ENCODE data around the gene PTPN14. TPM values are rescaled to one million over a fixed set of nuclear protein-coding genes. Genes with fewer than 3 reads are reported as not detected.

PTPN14 gene
- total RNA-seq, 1 experiment from 2014 or later, result 88.4 TPM

- H3K9me3 Mint-ChIP-seq, result peaks cover under 1% of the 10 kb centered on the region
- no peak for TF ChIP-seq NR2C2 (CRISPR knock-in tag; IDR thresholded peaks at IDR 0.05)
- TF ChIP-seq NFE2L1 (CRISPR knock-in tag; IDR thresholded peaks at IDR 0.05), result no peak
- no peak for TF ChIP-seq SMAD4 (CRISPR knock-in tag; IDR thresholded peaks at IDR 0.05)
- TF ChIP-seq, protein P1, sequence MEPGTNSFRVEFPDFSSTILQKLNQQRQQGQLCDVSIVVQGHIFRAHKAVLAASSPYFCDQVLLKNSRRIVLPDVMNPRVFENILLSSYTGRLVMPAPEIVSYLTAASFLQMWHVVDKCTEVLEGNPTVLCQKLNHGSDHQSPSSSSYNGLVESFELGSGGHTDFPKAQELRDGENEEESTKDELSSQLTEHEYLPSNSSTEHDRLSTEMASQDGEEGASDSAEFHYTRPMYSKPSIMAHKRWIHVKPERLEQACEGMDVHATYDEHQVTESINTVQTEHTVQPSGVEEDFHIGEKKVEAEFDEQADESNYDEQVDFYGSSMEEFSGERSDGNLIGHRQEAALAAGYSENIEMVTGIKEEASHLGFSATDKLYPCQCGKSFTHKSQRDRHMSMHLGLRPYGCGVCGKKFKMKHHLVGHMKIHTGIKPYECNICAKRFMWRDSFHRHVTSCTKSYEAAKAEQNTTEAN (CRISPR knock-in tag; IDR thresholded peaks at IDR 0.05), result no peak
- no peak for TF ChIP-seq MLX (CRISPR knock-in tag; IDR thresholded peaks at IDR 0.05)
- no peak overlapping the region for H3K4me3 Mint-ChIP-seq
- no peaks in the 10 kb centered on the region for H3K27me3 Mint-ChIP-seq (ENCODE audit: low read depth)
- ChIA-PET CTCF (interaction anchor here (0.8 to 8.8 kb wide), 5 partner anchors 11 to 254 kb away, joined by 3 to 122 read pairs (median 14); partner anchors contain the start of gene PTPN14), POLR2A (interaction anchor here (2.2 kb wide), 1 partner anchor 31 kb away, joined by 13 read pairs; the partner anchor contains the start of gene PTPN14)
- no peak for DNase-seq (ENCODE audit: low spot score)
- H3K4me1 Mint-ChIP-seq, result peaks cover 18% of the 10 kb centered on the region
- H3K36me3 Mint-ChIP-seq, result peaks cover under 1% of the 10 kb centered on the region; the same call in 1 of the 2 replicates
- ATAC-seq, result no peak
- peak overlapping the region; percentile 2; the same call in 1 of the 2 replicates for H3K27ac Mint-ChIP-seq
These were observed 31.7 kb upstream of the PTPN14 start for GRCh38 chr1:214583113-214583512.

- ATAC-seq (peak; percentile 93), DNase-seq (ENCODE audit: low spot score) (no peak)
- POLR2A ChIA-PET, result interaction anchor here (0.5 to 2.2 kb wide), 2 partner anchors 30 to 960 kb away, joined by 3 to 13 read pairs; partner anchors contain the start of gene PTPN14
- Mint-ChIP-seq H3K27me3 (ENCODE audit: low read depth) (no peaks in the 10 kb centered on the region), H3K27ac (peak overlapping the region; percentile 16; the same call in 1 of the 2 replicates), H3K36me3 (peaks cover 8% of the 10 kb centered on the region), H3K4me3 (no peak overlapping the region), H3K4me1 (peaks cover 18% of the 10 kb centered on the region), H3K9me3 (peaks cover 8% of the 10 kb centered on the region)
- CTCF ChIA-PET, result interaction anchor here (0.8 to 8.8 kb wide), 7 partner anchors 10 to 320 kb away, joined by 3 to 122 read pairs (median 4); partner anchors contain the start of gene PTPN14
- no peak for TF ChIP-seq EMX1 (CRISPR knock-in tag; IDR thresholded peaks at IDR 0.05)
- TF ChIP-seq, protein P2, sequence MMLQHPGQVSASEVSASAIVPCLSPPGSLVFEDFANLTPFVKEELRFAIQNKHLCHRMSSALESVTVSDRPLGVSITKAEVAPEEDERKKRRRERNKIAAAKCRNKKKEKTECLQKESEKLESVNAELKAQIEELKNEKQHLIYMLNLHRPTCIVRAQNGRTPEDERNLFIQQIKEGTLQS (CRISPR knock-in tag; conservative IDR thresholded peaks at IDR 0.05), result no peak
- TF ChIP-seq ZNF416 (CRISPR knock-in tag; IDR thresholded peaks at IDR 0.05), result no peak
- TF ChIP-seq USF2 (CRISPR knock-in tag; IDR thresholded peaks at IDR 0.05), result no peak
These were observed 31.0 kb upstream of the PTPN14 start for GRCh38 chr1:214582289-214582891.

- peak overlapping the region; percentile 21; the same call in 1 of the 2 replicates for H3K27ac Mint-ChIP-seq
- no peaks in the 10 kb centered on the region for H3K27me3 Mint-ChIP-seq (ENCODE audit: low read depth)
- no peak overlapping the region for H3K4me3 Mint-ChIP-seq
- TF ChIP-seq IRF1 (CRISPR knock-in tag; IDR thresholded peaks at IDR 0.05) (no peak), ATF1 (CRISPR knock-in tag; IDR thresholded peaks at IDR 0.05) (no peak), GRHL2 (CRISPR knock-in tag; IDR thresholded peaks at IDR 0.05; ENCODE audit: insufficient replicate concordance, severe bottlenecking) (no peak), IRF2 (CRISPR knock-in tag; IDR thresholded peaks at IDR 0.05; ENCODE audit: borderline replicate concordance, low read depth) (no peak), NFYB (CRISPR knock-in tag; conservative IDR thresholded peaks at IDR 0.05; ENCODE audit: low read depth) (no peak), FOXK1 (CRISPR knock-in tag; IDR thresholded peaks at IDR 0.05) (no peak), ZSCAN18 (CRISPR knock-in tag; IDR thresholded peaks at IDR 0.05) (no peak), EMX1 (CRISPR knock-in tag; IDR thresholded peaks at IDR 0.05) (no peak)
- TF ChIP-seq, protein P3, sequence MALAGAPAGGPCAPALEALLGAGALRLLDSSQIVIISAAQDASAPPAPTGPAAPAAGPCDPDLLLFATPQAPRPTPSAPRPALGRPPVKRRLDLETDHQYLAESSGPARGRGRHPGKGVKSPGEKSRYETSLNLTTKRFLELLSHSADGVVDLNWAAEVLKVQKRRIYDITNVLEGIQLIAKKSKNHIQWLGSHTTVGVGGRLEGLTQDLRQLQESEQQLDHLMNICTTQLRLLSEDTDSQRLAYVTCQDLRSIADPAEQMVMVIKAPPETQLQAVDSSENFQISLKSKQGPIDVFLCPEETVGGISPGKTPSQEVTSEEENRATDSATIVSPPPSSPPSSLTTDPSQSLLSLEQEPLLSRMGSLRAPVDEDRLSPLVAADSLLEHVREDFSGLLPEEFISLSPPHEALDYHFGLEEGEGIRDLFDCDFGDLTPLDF (CRISPR knock-in tag; IDR thresholded peaks at IDR 0.05), result no peak
- TF ChIP-seq, protein P4, sequence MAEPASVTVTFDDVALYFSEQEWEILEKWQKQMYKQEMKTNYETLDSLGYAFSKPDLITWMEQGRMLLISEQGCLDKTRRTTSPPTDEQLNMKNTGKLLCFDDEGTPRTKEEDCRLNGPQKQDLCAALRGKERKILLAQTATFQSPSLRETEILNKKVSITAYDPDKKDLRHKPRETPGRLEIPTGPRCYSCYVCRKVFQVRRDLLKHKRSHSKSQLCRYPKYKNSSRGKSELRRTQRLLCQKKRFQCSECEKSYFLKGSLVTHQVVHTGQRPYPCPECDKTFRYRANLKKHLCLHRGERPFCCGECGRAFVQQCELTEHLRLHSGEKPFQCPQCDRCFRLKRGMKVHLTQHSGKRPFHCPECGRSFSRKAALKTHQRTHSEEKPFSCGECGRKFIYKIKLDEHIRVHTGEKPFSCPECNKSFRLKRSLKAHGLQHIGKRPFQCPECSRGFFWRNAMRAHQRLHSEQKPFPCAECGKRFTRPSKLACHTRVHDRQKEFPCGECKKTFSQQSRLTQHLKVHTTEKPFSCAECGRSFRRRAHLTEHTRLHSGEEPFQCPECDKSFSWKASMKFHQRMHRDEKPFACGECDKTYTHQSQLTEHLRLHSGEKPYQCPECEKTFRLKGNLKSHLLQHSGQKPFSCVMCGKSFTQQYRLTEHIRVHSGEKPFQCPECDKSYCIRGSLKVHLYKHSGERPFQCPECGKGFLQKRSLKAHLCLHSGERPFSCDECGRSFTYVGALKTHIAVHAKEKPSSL (CRISPR knock-in tag; conservative IDR thresholded peaks at IDR 0.05), result no peak
- DNase-seq (ENCODE audit: low spot score), result no peak
- peaks cover 18% of the 10 kb centered on the region for H3K4me1 Mint-ChIP-seq
- CTCF ChIA-PET, result interaction anchor here (0.8 to 8.8 kb wide), 5 partner anchors 11 to 320 kb away, joined by 3 to 122 read pairs (median 14); partner anchors contain the start of gene PTPN14
- H3K9me3 Mint-ChIP-seq, result peaks cover 14% of the 10 kb centered on the region
- ATAC-seq, result peak; percentile 13
- peaks cover 13% of the 10 kb centered on the region for H3K36me3 Mint-ChIP-seq
- POLR2A ChIA-PET, result interaction anchor here (0.7 to 2.2 kb wide), 2 partner anchors 30 to 250 kb away, joined by 3 to 13 read pairs; partner anchors contain the start of gene PTPN14
These were observed 30.4 kb upstream of the PTPN14 start for GRCh38 chr1:214581785-214582184.
